ENCODE data around the gene LPCAT3.
A peak's percentile ranks its signal among the peaks of the same experiment; 100 is the strongest.

DNA sequence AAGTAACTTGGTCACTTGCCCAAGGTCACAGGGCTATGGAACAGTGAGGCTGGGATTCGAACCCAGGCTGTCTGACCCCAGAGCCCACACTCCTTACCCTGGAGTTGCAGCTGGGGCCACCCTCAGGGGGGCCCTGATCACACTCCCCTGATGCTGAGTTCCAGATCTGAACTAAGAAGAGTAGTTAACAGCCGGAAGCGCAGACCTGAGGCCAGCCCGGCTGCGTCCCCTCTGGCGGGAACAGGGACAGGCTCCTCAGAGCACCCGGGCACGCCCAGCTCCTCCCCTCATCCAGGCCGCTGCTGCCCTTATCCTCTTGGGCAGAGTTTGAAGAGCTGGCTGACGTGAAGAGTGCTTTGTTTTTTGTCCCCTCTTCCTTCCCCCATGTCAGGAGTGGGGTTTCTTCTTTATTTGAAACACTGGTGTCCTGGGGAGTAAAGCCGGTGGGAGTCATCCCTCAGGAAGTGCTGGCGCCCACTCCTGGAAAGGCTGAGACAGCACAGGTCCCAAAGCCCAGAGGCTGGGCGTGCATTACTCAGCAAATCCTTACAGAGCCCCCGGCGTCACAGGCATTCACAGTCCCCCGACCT lies 56.5 kb downstream of the LPCAT3 start:
- TF ChIP-seq, protein P1, sequence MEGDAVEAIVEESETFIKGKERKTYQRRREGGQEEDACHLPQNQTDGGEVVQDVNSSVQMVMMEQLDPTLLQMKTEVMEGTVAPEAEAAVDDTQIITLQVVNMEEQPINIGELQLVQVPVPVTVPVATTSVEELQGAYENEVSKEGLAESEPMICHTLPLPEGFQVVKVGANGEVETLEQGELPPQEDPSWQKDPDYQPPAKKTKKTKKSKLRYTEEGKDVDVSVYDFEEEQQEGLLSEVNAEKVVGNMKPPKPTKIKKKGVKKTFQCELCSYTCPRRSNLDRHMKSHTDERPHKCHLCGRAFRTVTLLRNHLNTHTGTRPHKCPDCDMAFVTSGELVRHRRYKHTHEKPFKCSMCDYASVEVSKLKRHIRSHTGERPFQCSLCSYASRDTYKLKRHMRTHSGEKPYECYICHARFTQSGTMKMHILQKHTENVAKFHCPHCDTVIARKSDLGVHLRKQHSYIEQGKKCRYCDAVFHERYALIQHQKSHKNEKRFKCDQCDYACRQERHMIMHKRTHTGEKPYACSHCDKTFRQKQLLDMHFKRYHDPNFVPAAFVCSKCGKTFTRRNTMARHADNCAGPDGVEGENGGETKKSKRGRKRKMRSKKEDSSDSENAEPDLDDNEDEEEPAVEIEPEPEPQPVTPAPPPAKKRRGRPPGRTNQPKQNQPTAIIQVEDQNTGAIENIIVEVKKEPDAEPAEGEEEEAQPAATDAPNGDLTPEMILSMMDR (IDR thresholded peaks at IDR 0.05), result peak in 4 of 7 experiments; percentile 30 to 45 (median 34)
- TF ChIP-seq POLR2A (IDR thresholded peaks at IDR 0.05) (no peak), POLR2AphosphoS5 (IDR thresholded peaks at IDR 0.05) (peak in 1 of 3 donors; percentile 37), EP300 (IDR thresholded peaks at IDR 0.05) (no peak)

Data from stomach (tissue), 4 donors.